WTC11 (cell line): ENCODE measurements around the gene RCAN2. TPM values are rescaled to one million over a fixed set of nuclear protein-coding genes. Genes with fewer than 3 reads are reported as not detected.

Source experiments
- ATAC-seq: fragments of 200-7000 bp; cut with Tn5 transposase; 2 replicates; pipeline ENCODE4 v1.10.0; 2021; ENCODE audit warnings: mild to moderate bottlenecking, moderate library complexity
- CTCF ChIA-PET: fragments of 300-600 bp; sonication (Branson Sonifier 250); formaldehyde crosslinking; loops from one replicate; lab custom pipeline; 2021; ENCODE audit warnings: antibody characterized with exemption; lab: Charles Lee
- POLR2A ChIA-PET: fragments of 350-600 bp; sonication (Branson Sonifier 250); formaldehyde crosslinking; loops from one replicate; lab custom pipeline; 2021; ENCODE audit warnings: antibody characterized with exemption; lab: Charles Lee
- DNase-seq: peaks from one replicate; pipeline ENCODE4 v3.0.0; 2021; ENCODE audit warnings: low spot score
- H3K27ac Mint-ChIP-seq: 2 replicates; pipeline ENCODE4 v1.8.0; 2021; ENCODE audit warnings: mixed read lengths
- H3K27me3 Mint-ChIP-seq: 2 replicates; pipeline ENCODE4 v1.8.0; 2021; ENCODE audit warnings: low read depth, mild to moderate bottlenecking, moderate library complexity, mixed read lengths
- H3K36me3 Mint-ChIP-seq: 2 replicates; pipeline ENCODE4 v1.8.0; 2021; ENCODE audit warnings: mixed read lengths
- H3K4me1 Mint-ChIP-seq: 2 replicates; pipeline ENCODE4 v1.8.0; 2022; ENCODE audit warnings: mixed read lengths
- H3K4me3 Mint-ChIP-seq: 2 replicates; pipeline ENCODE4 v1.8.0; 2021; ENCODE audit warnings: mild to moderate bottlenecking, moderate library complexity, mixed read lengths
- H3K9me3 Mint-ChIP-seq: 2 replicates; pipeline ENCODE4 v1.8.0; 2021; ENCODE audit warnings: mixed read lengths
- ATF6 ChIP-seq: sonication (generic); formaldehyde crosslinking; IDR thresholded peaks from 2 replicates; pipeline ENCODE4 v1.8.1; 2023; ENCODE audit warnings: mild to moderate bottlenecking, missing genetic modification reagents
- CREB1 ChIP-seq: sonication (generic); formaldehyde crosslinking; IDR thresholded peaks from 2 replicates; pipeline ENCODE4 v1.8.0; 2023; ENCODE audit warnings: mild to moderate bottlenecking, missing genetic modification reagents
- CTCF ChIP-seq: fragments of 200-600 bp; IDR thresholded peaks from 2 replicates; pipeline ENCODE4 v1.8.0; 2022; ENCODE audit warnings: antibody characterized with exemption
- ELF4 ChIP-seq: sonication (generic); formaldehyde crosslinking; IDR thresholded peaks from 2 replicates; pipeline ENCODE4 v1.8.1; 2022; ENCODE audit warnings: low read depth, mild to moderate bottlenecking, moderate library complexity, missing genetic modification reagents
- FOXJ3 ChIP-seq: sonication (generic); formaldehyde crosslinking; IDR thresholded peaks from 2 replicates; pipeline ENCODE4 v1.9.0; 2021; ENCODE audit warnings: missing genetic modification reagents, mild to moderate bottlenecking, borderline replicate concordance
- GABPB1 ChIP-seq: sonication (generic); formaldehyde crosslinking; IDR thresholded peaks from 2 replicates; pipeline ENCODE4 v1.8.1; 2023; ENCODE audit warnings: mild to moderate bottlenecking, missing genetic modification reagents
- GRHL2 ChIP-seq: fragments of 250-450 bp; sonication (Bioruptor Pico); IDR thresholded peaks from 2 replicates; pipeline ENCODE4 v1.8.0; 2022; ENCODE audit warnings: mild to moderate bottlenecking, moderate library complexity; ENCODE audit not compliant: insufficient replicate concordance, severe bottlenecking
- MLX ChIP-seq: sonication (generic); formaldehyde crosslinking; IDR thresholded peaks from 2 replicates; pipeline ENCODE4 v1.8.1; 2023; ENCODE audit warnings: mild to moderate bottlenecking, missing genetic modification reagents, moderate library complexity
- MXD4 ChIP-seq: fragments of 250-450 bp; sonication (Bioruptor Pico); IDR thresholded peaks from 2 replicates; pipeline ENCODE4 v1.8.0; 2021; ENCODE audit warnings: mild to moderate bottlenecking, moderate library complexity, borderline replicate concordance
- NR2C2 ChIP-seq: sonication (generic); formaldehyde crosslinking; IDR thresholded peaks from 2 replicates; pipeline ENCODE4 v1.8.0; 2022; ENCODE audit warnings: mild to moderate bottlenecking, missing genetic modification reagents
- OVOL2 ChIP-seq: fragments of 250-450 bp; sonication (Bioruptor Pico); IDR thresholded peaks from 2 replicates; pipeline ENCODE4 v1.9.0; 2021; ENCODE audit warnings: mild to moderate bottlenecking, borderline replicate concordance
- PRDM15 ChIP-seq: sonication (generic); formaldehyde crosslinking; IDR thresholded peaks from 2 replicates; pipeline ENCODE4 v1.8.0; 2022; ENCODE audit warnings: missing genetic modification reagents
- PREB ChIP-seq: sonication (generic); formaldehyde crosslinking; IDR thresholded peaks from 2 replicates; pipeline ENCODE4 v1.8.1; 2022; ENCODE audit warnings: mild to moderate bottlenecking, missing genetic modification reagents, moderate library complexity, borderline replicate concordance
- TCF7 ChIP-seq: sonication (generic); formaldehyde crosslinking; IDR thresholded peaks from 2 replicates; pipeline ENCODE4 v1.8.0; 2022; ENCODE audit warnings: mild to moderate bottlenecking, low read depth, missing genetic modification reagents, moderate library complexity
- TEAD1 ChIP-seq: sonication (generic); formaldehyde crosslinking; IDR thresholded peaks from 2 replicates; pipeline ENCODE4 v1.8.0; 2022; ENCODE audit warnings: mild to moderate bottlenecking, missing genetic modification reagents
- ZBTB43 ChIP-seq: sonication (generic); formaldehyde crosslinking; IDR thresholded peaks from 2 replicates; pipeline ENCODE4 v1.8.1; 2023; ENCODE audit warnings: mild to moderate bottlenecking, missing genetic modification reagents
- ZNF138 ChIP-seq: sonication (generic); formaldehyde crosslinking; conservative IDR thresholded peaks from 2 replicates; pipeline ENCODE4 v1.8.1; 2022; ENCODE audit warnings: mild to moderate bottlenecking, moderate library complexity, missing genetic modification reagents
- ZNF317 ChIP-seq: sonication (generic); formaldehyde crosslinking; IDR thresholded peaks from 2 replicates; pipeline ENCODE4 v1.8.1; 2023; ENCODE audit warnings: low read depth, mild to moderate bottlenecking, moderate library complexity, missing genetic modification reagents, borderline replicate concordance
- ZNF425 ChIP-seq: fragments of 250-450 bp; sonication (Bioruptor Pico); conservative IDR thresholded peaks from 2 replicates; pipeline ENCODE4 v1.9.0; 2021; ENCODE audit warnings: mild to moderate bottlenecking
- total RNA-seq: library from RNA; stranded (reverse); gene quantifications from 3 replicates; pipeline ENCODE4 v1.2.3, GENCODE V29; 2021

Gene RCAN2
- total RNA-seq, 1 experiment from 2014 or later, result 3.9 TPM

GRCh38 chr6:46392294-46392693, 99.0 kb downstream of the RCAN2 start:
- no peak overlapping the region for H3K4me3 Mint-ChIP-seq
- no peak for ATAC-seq
- no peak for DNase-seq
- H3K27ac Mint-ChIP-seq, result no peak overlapping the region
- H3K27me3 Mint-ChIP-seq, result no peaks in the 10 kb centered on the region
- CTCF ChIA-PET, result no interaction called here
- no peak for TF ChIP-seq PREB (CRISPR knock-in tag)
- no peak for TF ChIP-seq TEAD1
- no peak for TF ChIP-seq ZNF317 (CRISPR knock-in tag)
- TF ChIP-seq ZNF138 (CRISPR knock-in tag), result no peak
- no peak for TF ChIP-seq TCF7 (CRISPR knock-in tag)
- TF ChIP-seq NR2C2 (CRISPR knock-in tag), result no peak
- no peak for TF ChIP-seq GRHL2
- no peak for TF ChIP-seq ZNF425 (CRISPR knock-in tag)
- no peak for TF ChIP-seq MXD4 (CRISPR knock-in tag)
- TF ChIP-seq PRDM15 (CRISPR knock-in tag), result no peak
- TF ChIP-seq FOXJ3 (CRISPR knock-in tag), result no peak
- no peak for TF ChIP-seq CTCF
- no peak for TF ChIP-seq GABPB1 (CRISPR knock-in tag)
- no peak for TF ChIP-seq MLX (CRISPR knock-in tag)
- POLR2A ChIA-PET, result no interaction called here
- peaks cover 9% of the 10 kb centered on the region for H3K9me3 Mint-ChIP-seq
- no peaks in the 10 kb centered on the region for H3K4me1 Mint-ChIP-seq
- no peaks in the 10 kb centered on the region for H3K36me3 Mint-ChIP-seq

- POLR2A ChIA-PET, result no interaction called here
- DNase-seq (no peak), ATAC-seq (no peak)
- H3K27me3 Mint-ChIP-seq, result no peaks in the 10 kb centered on the region
- H3K36me3 Mint-ChIP-seq, result no peaks in the 10 kb centered on the region
- peaks cover 14% of the 10 kb centered on the region for H3K9me3 Mint-ChIP-seq
- no peak overlapping the region for H3K4me3 Mint-ChIP-seq
- no peak overlapping the region for H3K27ac Mint-ChIP-seq
- H3K4me1 Mint-ChIP-seq, result no peaks in the 10 kb centered on the region
- CTCF ChIA-PET, result no interaction called here
- TF ChIP-seq ZBTB43 (no peak), OVOL2 (no peak), CTCF (no peak), ELF4 (CRISPR knock-in tag) (no peak), ATF6 (no peak), CREB1 (CRISPR knock-in tag) (no peak)
These were observed 100.9 kb downstream of the RCAN2 start for GRCh38 chr6:46390153-46390876.
